NCI-H2227 (cell line): ENCODE measurements around the gene ETF1.
"Not testable (repeated sequence)": the region's sequence is repeated elsewhere in the genome, so short reads cannot be mapped to it uniquely, and the experiment has no call there.

Source experiments
- DNase-seq: peaks from one replicate; lab custom pipeline; 2025; ENCODE audit not compliant: unreplicated experiment; lab: John Stamatoyannopoulos, UW

ETF1 gene

DNA sequence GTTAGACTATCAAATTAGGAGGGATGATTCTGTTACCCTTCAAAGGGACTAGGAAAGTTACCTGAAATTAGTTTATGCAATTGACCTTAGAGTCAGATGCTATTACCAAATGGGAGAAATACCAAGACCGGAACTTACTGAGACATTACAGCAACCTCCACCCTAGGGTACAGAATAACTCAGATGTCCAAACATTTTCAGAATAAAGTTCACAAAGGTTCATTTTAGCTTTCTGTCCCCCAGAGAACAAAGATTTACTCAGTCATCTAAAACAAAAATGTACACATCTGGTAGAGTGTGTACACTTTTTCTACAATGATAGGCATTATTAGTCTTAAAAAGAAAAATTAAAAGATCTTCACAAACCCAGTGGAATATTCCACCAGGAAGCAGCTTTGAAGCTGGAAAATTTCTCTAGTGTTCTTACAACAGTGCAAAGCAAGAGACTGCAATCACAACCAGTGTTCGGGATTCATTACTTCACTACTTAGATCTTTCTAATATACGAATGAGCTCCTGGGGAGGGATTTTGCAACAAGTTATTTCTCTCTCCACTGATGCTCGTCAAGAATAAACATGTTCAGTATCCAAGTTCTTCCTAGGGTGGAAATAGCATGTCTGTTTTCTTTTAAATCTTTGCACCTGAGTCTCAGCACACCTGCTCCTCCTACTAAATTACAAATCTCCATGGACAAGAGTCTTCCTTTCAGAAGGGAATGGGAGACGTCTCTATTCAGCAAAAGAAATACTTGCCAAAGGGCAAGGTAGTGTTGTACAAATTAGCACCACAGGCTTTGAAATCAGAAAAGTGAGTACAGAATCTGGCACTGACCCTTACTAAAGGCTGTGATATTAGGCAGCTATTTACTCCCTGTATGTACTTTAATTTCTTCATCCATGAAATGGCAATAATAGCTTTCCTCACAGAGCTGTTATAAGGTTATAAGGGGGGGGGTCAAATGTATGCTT, 8.8 kb downstream of the ETF1 start:
- DNase-seq: no peak

DNA sequence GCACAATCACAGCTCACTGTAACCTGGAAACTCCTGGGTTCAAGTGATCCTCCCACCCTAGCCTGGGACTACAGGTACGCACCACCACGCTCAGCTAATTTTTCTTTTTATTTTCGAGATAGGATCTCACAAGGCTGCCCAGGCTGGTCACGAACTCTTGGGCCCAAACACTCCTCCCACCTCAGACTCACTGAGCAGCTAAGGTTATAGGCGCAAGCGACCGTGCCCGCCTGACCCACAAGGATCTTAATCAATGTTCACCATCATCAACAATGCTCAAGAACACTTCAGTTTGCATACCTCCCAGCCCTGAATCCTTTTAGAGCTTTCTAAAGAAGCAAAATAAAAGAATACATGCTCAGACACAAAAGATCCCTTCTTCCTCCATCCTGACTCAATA, 13.2 kb downstream of the ETF1 start:
- DNase-seq: no peak

DNA sequence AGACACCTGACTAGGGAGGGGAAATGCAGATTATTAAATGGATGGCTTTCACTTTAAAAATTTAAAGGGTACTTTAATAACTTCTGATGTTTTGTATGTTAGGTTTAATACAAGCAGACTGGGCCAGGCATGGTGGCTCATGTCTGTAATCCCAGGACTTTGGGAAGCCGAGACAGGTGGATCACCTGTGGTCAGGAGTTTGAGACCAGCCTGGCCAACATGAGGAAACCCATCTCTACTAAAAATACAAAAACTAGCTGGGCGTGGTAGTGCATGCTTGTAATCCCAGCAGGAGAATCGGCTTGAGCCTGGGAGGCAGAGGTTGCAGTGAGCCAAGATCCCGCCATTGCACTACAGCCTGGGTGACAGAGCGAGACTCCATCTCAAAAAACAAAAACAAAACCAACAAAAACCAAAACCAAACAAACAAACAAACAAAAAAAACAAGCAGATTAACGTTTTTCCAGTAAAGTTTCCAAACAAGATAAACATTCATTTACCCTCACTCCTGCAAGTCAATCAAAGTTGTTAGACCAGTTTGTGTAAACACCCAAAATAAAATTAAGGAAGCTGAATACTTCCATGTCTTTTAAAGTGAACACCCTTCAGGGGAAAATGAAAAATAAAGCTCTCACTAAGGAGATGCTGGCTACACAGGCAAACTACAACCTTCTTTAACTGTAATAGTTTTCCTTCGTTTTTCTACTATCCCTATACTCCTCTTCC, 14.1 kb downstream of the ETF1 start:
- no peak for DNase-seq

DNA sequence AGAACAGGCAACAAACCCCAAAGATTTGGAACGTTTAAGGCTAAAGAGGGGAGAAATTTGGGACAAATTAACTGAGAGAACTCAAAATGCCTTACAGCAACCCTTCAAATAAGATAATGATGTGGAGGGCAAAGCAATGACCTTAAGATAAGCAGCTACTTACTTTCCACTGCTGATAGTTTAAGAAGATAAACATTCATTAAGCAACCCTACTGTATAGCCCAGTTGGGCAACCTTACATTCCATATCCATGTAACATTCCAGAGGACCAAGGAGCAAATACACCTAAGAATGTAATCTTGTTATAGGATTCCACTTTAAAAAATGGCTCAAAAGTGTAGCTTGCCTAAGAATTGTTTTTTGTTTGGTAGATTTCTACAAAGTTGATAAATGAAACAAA, 14.8 kb downstream of the ETF1 start:
- no peak for DNase-seq

DNA sequence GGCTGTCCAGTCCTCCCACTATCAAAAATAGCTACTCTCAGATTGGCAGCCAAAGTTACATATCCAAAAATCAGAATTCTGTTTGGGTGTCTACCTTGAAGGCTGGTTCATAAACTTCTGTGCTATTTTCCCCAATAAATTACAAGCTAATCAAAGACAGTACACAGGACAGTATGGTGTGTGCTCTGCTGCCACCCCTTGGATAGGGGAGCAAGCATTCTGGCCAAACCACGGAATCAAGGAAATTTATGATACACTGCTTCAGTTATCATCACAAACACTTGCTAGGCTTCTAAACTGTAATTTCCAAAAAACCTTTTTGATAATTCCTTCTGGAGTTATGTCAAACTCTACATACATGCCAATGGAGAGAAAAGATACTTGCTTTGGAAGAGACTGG, 15.9 kb downstream of the ETF1 start:
- DNase-seq: no peak

DNA sequence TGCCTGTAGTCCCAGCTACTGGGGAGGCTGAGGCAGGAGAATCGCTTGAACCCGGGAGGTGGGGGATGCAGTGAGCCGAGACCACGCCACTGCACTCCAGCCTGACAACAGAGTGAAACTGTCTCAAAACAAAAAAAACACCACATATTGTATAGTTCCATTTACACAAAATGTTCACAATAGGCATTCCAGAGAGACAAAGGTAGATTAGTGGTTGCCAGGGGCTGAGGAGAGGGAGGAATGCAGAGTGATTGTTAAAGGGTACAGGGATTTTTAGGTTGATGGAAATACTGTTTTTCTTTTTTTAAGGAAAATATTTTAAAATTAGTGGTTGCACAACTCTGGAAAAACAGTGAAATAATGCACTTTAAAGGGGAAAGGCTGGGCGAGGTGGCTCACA, 19.6 kb downstream of the ETF1 start:
- no peak for DNase-seq

DNA sequence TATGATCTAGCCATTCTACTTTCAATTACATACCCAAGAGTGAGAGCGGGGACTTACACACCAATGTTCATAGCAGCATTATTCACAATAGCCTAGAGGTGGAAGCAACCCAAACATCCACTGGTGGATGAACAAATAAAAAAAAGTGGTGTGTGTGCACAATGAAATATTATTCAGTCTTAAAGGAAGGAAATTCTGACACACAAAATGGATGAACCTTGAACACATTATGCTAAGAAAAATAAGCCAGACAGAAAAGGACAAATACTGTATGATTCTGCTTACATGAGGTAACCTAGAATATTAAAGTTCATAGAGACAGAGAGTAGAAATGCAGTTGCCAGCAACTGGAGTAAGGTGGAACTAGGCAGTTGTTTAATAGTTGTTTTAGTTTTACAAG, 22.1 kb downstream of the ETF1 start:
- DNase-seq: no peak

DNA sequence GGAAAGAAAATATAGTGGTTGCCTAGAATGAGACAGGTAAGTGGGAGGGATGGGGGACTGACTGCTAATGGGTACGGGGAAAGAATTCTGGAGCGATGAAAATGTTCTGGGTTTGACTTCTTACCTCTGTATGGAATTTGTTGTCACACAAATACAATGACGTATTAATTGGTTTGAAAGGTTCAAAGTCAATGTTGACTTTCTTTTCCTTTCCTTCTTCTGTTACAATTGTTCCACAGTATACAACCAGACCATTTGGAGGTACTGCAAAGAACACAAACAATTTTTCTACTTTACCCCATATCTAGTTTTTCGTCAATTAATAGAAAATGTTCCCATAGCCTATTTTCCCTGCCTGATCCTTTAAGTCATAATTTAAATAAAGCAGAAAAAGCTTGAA, 25.6 kb downstream of the ETF1 start:
- no peak for DNase-seq

DNA sequence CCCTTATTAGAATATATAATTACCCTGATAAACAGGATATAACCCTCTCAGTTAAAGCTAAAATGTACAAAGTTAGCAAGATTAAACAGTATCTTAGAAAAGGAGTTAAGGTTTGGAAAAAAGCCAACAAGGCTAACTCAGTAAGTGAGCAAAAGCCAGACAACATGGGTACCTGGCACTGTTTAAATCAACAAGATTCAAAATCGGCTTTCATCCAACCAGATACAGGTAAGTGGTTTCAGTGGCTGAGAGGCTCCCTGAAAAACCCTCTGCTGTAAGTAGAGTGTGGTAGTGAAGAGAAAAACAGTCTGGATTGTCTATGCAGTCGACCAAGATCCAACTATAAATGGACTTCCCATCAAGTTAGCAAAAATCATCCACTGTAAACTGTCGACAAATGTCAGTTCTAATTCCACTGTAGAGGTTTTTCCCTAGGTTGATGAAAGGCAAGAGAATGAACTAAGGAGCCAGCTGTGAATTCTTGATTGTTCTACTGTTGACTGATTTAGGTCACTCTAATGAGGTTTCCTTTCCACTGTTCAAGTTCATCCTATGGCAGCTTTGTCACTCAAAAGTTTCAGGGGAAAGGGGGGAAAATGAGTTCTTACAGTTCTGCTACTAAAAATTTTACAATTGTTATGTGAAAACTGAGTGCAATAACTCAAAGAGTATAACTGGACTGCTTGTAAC, 27.3 kb downstream of the ETF1 start:
- no peak for DNase-seq

DNA sequence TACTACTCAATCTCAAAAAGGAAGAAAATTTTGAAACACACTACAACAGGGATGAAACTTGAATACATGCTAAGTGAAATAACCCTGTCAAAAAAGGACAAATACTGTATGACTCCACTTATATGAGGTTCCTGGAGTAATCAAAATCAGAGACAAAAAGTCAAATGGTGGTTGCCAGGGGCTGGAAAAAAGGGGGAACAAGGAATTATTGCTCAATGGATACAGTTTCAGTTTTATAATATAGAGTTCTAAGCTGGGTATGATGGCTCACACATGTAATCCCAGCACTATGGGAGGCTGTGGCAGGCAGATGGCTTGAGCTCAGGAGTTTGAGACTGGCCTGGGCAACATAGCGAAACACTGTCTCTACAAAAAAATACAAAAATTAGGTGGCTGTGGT, 29.0 kb downstream of the ETF1 start:
- no peak for DNase-seq

DNA sequence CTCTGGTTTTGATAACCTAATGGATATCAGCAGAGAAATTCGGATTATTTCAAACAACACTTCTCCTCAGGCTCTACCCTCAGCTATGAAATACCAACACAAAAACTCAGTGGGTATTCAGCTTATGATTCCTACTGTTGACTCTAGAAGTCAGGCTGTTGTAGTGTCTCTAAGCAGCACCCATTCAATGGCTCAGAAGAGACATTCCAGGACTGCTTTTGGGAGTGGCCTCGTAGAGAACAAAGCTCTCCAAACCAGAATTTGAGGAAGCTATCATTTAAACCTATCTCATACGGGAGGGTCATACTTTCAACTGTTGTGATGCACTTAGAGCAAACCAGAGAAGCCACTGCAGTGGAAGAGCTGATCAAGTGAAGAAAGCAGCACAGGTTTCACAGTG, 34.1 kb downstream of the ETF1 start:
- DNase-seq: no peak

DNA sequence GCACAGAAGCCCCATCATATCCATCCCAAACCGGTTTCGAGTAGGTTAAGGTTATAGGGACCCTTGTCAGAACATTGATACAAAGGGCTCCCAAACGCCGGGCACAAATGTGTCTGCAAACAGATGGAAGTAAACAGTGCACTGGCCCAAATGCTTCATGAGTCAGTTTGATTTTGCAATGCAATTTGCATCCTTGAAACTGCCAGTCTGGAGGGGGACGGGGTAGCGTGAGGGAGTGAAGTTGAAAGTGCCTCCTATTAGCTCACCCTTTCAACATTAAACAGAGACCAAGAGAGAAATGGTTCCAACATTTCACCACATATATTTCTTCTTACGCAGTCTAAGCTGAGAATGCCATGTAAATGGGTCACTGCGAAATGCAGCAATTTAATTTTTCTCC, 35.6 kb downstream of the ETF1 start:
- DNase-seq: not testable (repeated sequence)

DNA sequence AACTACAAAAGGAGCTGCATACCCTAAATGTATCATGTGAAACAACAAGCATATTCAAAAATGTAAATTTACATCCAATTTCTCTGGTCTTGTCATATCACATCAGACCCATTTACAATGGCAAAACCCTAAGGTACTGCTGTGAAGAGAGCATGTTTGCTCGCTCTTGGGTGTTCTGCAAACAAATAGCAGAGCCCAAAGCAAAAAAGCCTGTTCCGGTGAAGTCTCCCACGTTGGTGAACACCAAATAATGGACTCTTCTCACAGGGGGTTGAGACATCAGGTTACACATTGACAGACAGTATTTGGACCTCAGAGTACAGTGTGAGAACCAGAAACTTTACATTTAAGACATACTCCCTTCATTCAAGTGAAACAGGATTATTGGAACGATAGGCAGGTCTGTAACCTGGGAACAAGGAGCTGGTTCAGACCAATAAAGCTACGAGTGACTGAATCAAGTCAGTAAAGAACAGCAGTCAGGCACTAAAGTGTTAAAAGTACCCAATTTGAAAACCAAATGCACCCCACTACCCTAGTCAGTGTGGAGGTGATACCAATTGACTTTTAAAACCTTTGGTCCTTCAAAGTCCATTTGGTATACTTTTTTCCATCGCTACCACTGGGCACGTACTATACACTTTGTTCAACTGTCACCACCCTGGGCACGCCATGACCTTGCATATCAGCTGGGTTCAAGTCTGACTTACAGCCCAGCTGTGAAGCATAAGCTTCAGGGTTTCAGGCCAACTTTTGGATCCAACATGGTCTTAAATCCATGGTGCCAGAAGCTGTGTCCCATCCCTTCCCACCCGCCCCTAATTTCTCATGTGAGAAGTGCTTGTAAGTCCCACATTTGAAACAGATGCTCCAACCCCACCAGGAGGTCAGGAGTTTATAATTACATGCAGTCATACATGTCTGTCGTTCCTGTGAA, 36.4 kb downstream of the ETF1 start:
- DNase-seq: no peak

DNA sequence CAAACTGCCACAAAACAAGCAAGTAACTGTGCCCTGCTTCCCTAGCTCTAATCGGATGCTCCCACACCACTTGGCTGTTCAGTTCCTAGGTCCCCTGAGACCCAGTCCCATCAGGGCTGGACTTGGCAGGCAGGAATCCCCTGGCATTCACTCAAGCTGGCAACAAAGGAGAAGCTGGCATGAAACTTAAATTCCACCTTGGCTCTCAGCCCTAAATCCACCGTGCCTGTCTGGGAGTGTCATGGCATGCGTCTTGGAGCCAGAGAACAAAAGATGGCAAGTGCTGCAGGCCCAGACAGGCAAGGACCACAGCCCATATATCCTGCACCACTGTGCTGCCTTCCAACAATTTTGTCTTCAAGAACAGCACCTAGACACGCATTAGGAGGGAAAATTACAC, 38.2 kb downstream of the ETF1 start:
- no peak for DNase-seq

DNA sequence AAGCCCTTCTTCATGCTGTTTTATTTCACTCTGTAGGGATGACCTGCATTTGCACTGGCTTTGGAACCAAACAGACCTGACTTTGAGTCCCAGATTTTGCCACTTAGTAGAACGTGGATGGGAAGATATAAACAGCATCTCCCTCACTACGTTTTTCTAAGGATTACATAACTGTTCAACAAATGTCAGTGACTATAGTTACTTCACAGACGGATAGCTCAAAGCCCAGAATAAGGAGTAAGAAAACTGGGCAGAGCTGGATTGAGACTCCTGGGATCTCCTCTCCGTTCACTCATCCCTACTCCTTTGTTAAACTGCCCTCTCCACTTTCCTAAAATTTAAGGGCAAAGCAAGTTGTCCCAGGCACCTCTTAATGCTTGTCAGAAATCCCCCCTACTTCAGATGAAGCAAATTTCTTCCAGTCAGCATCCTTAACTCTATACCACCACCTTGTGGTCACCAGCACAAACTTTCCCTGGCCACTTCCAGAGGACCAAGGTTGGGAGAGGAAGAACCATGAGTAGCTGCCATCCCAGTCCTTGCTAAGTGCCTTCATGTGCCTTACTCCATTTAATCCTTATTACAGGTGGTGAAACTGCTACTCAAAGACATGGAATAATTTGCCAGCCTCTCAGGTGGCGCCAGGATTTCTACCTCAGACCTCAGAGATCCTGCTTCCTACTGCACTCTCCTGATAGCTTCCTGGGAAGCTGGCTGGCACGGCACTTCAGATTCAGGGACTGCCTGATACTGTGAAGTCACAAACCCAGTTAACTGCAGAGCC, 39.4 kb downstream of the ETF1 start:
- peak; percentile 64 for DNase-seq

DNA sequence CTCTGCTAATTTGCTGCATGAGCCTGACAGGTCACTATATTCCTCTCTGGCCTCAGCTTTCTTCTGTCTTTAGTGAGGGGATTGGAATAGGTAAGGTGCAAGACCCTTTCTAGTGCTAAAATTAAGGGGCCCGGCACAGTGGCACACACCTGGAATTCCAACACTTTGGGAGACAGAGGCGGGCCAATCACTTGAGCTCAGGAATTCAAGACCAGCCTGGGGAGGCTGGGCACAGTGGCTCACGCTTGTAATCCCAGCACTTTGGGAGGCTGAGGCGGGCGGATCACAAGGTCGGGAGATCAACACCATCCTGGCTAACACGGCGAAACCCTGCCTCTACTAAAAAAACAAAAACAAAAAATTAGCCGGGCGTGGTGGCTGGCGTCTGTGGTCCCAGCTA, 40.5 kb downstream of the ETF1 start:
- DNase-seq: no peak

DNA sequence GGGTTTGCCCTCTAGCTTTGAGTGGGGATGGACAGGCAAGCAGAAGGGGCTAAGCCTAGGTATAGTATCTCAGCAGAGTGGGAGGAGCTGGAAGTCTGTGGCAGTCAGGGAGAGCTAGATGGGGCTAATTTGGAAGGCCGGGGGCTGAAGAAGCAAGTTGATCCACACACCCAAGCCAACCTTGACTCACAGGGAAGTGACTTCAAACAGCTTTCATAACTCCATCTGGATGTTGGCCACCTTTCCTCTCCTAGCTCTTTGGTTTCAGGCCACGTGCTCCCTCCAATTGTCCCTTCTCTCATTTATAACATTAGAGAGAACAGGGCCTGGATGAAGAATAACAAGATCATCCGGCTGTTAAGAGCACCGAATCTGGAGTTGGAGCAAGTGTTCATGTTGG, 40.9 kb downstream of the ETF1 start:
- no peak for DNase-seq

DNA sequence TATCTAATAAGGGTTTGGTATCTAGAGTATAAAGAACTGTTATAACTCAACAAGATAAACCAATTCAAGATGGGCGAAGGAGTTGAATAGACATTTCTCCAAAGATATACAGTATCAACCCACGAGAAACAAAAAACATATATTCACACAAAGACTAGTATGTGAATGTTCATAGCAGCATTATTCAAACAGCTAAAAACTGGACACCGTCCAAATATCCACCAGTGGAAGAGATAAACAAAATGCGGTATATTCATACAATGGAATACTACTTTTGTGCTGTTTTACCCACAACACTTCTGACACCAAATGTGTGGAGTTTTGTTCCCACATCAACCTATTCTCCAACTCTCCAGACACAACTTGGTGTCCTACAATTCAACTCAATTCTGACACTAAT, 44.7 kb downstream of the ETF1 start:
- DNase-seq: no peak

DNA sequence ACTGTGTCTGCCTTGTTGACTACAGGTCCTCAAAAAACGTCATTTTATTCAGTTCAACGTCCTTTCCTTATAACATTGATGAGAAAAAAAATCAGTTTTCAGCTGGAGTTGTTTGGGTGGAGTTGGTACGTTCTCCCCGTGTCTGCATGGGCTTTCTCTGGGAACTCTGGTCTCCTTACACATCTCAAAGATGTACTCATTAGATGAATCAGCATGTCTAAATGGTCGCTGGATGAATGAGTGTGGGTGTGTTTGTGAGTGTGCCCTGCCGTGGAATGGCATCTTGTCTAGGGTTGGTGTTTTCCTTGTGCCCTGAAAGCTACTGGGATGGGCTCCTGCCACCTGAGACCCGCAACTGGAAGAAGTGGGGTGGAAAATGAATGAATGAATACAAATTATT, 47.7 kb downstream of the ETF1 start:
- no peak for DNase-seq

DNA sequence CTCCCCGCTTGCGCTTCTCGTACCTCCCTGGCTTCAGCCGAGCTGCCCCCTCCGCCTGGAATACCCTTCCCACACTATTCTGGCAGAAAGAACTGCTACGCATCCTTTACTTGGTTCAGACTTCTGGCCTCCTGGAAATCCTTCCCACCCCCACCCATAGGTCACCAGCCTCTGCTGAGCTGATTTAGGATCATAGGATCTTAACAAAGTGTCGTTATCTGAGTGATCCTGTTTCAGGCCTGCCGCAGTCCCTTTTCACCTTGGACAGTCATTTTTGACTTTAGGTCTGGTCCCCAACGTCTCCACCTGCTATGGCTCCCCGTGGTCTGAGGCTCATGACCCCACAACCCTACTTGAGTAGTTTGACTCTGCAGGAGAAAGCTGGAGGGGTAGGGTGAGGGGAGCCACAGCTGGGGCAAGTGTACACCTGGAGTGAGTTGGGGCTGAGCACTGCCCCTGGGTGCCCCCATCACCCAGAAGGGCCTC, 50.4 kb downstream of the ETF1 start:
- no peak for DNase-seq
